ENCODE measurements around the gene LDHD.

LDHD gene

GRCh38 chr16:75116081-75116910 lies at the start of gene LDHD:
LDHD (minus strand) TSS chr16:75116780; CDS start chr16:75116720, 60 bp downstream.
- no peaks in the 10 kb centered on the region for H3K9me3 ChIP-seq (ENCODE audit: low read length)
- H3K4me1 ChIP-seq (ENCODE audit: insufficient read depth, low read length): peaks cover 17% of the 10 kb centered on the region
- no peaks in the 10 kb centered on the region for H3K36me3 ChIP-seq (ENCODE audit: insufficient read depth, low read length)
- peak within 1 kb of the TSS; percentile 44 for H3K9ac ChIP-seq (ENCODE audit: low read length)
- no peak within 1 kb of the TSS for H3K27ac ChIP-seq (ENCODE audit: low read depth, low read length)
- H3K27me3 ChIP-seq (ENCODE audit: control insufficient read depth in 1 of 2, insufficient read depth in 2 of 2, low read length in 2 of 2): peaks cover 0 to 6% of the 10 kb centered on the region in 2 donors
- H3K4me3 ChIP-seq (ENCODE audit: low read depth in 1 of 2, low read length in 2 of 2): peak within 1 kb of the TSS; percentile 2 to 66

GRCh38 chr16:75160386-75160785 lies 43.8 kb upstream of the LDHD start:
- Histone ChIP-seq H3K9ac (ENCODE audit: low read length) (no peak overlapping the region), H3K4me3 (ENCODE audit: low read depth in 1 of 2, low read length in 2 of 2) (no peak overlapping the region), H3K27me3 (ENCODE audit: control insufficient read depth in 1 of 2, insufficient read depth in 2 of 2, low read length in 2 of 2) (no peaks in the 10 kb centered on the region), H3K4me1 (ENCODE audit: insufficient read depth, low read length) (no peaks in the 10 kb centered on the region), H3K36me3 (ENCODE audit: insufficient read depth, low read length) (no peaks in the 10 kb centered on the region), H3K27ac (ENCODE audit: low read depth, low read length) (no peak overlapping the region), H3K9me3 (ENCODE audit: low read length) (no peaks in the 10 kb centered on the region)

GRCh38 chr16:75152635-75153034 lies 36.1 kb upstream of the LDHD start:
- Histone ChIP-seq H3K4me1 (ENCODE audit: insufficient read depth, low read length) (peaks cover 8% of the 10 kb centered on the region), H3K27me3 (ENCODE audit: control insufficient read depth in 1 of 2, insufficient read depth in 2 of 2, low read length in 2 of 2) (no peaks in the 10 kb centered on the region)

GRCh38 chr16:75151798-75152197 lies 35.2 kb upstream of the LDHD start:
- Histone ChIP-seq H3K27ac (ENCODE audit: low read depth, low read length) (no peak overlapping the region), H3K4me3 (ENCODE audit: low read depth in 1 of 2, low read length in 2 of 2) (no peak overlapping the region), H3K27me3 (ENCODE audit: control insufficient read depth in 1 of 2, insufficient read depth in 2 of 2, low read length in 2 of 2) (no peaks in the 10 kb centered on the region), H3K36me3 (ENCODE audit: insufficient read depth, low read length) (peaks cover 9% of the 10 kb centered on the region), H3K4me1 (ENCODE audit: insufficient read depth, low read length) (peaks cover 8% of the 10 kb centered on the region), H3K9me3 (ENCODE audit: low read length) (no peaks in the 10 kb centered on the region), H3K9ac (ENCODE audit: low read length) (no peak overlapping the region)

More at GRCh38 chr16:75152635-75153034, 36.1 kb upstream of the LDHD start:
- Histone ChIP-seq H3K9me3 (ENCODE audit: low read length) (no peaks in the 10 kb centered on the region), H3K36me3 (ENCODE audit: insufficient read depth, low read length) (peaks cover 9% of the 10 kb centered on the region), H3K9ac (ENCODE audit: low read length) (no peak overlapping the region), H3K27ac (ENCODE audit: low read depth, low read length) (no peak overlapping the region), H3K4me3 (ENCODE audit: low read depth in 1 of 2, low read length in 2 of 2) (no peak overlapping the region)

GRCh38 chr16:75148311-75149195 lies 32.0 kb upstream of the LDHD start, which contains the start of gene ZFP1:
ZFP1 (plus strand) TSS chr16:75148524; CDS start chr16:75152952, 4,428 bp downstream.
- H3K9ac ChIP-seq (ENCODE audit: low read length): peak within 1 kb of the TSS; percentile 39
- peak within 1 kb of the TSS; percentile 84 to 100 for H3K4me3 ChIP-seq (ENCODE audit: low read depth in 1 of 2, low read length in 2 of 2)
- H3K36me3 ChIP-seq (ENCODE audit: insufficient read depth, low read length): peaks cover 7% of the 10 kb centered on the region
- H3K27ac ChIP-seq (ENCODE audit: low read depth, low read length): peak within 1 kb of the TSS; percentile 100
- peaks cover 8% of the 10 kb centered on the region for H3K4me1 ChIP-seq (ENCODE audit: insufficient read depth, low read length)
- no peaks in the 10 kb centered on the region for H3K27me3 ChIP-seq (ENCODE audit: control insufficient read depth in 1 of 2, insufficient read depth in 2 of 2, low read length in 2 of 2)
- H3K9me3 ChIP-seq (ENCODE audit: low read length): no peaks in the 10 kb centered on the region

- Histone ChIP-seq H3K4me3 (ENCODE audit: low read depth in 1 of 2, low read length in 2 of 2) (peak overlapping the region in 1 of 2 donors; percentile 84), H3K9ac (ENCODE audit: low read length) (no peak overlapping the region), H3K4me1 (ENCODE audit: insufficient read depth, low read length) (peaks cover 8% of the 10 kb centered on the region), H3K27ac (ENCODE audit: low read depth, low read length) (no peak overlapping the region), H3K36me3 (ENCODE audit: insufficient read depth, low read length) (peaks cover under 1% of the 10 kb centered on the region), H3K27me3 (ENCODE audit: control insufficient read depth in 1 of 2, insufficient read depth in 2 of 2, low read length in 2 of 2) (no peaks in the 10 kb centered on the region), H3K9me3 (ENCODE audit: low read length) (no peaks in the 10 kb centered on the region)
These were observed 31.4 kb upstream of the LDHD start for GRCh38 chr16:75147968-75148310.

GRCh38 chr16:75143941-75144340 lies 27.4 kb upstream of the LDHD start:
- Histone ChIP-seq H3K36me3 (ENCODE audit: insufficient read depth, low read length) (no peaks in the 10 kb centered on the region), H3K27me3 (ENCODE audit: control insufficient read depth in 1 of 2, insufficient read depth in 2 of 2, low read length in 2 of 2) (no peaks in the 10 kb centered on the region), H3K4me3 (ENCODE audit: low read depth in 1 of 2, low read length in 2 of 2) (no peak overlapping the region), H3K27ac (ENCODE audit: low read depth, low read length) (no peak overlapping the region), H3K4me1 (ENCODE audit: insufficient read depth, low read length) (peaks cover 4% of the 10 kb centered on the region), H3K9me3 (ENCODE audit: low read length) (no peaks in the 10 kb centered on the region), H3K9ac (ENCODE audit: low read length) (no peak overlapping the region)

GRCh38 chr16:75139498-75139897 lies 22.9 kb upstream of the LDHD start:
- no peaks in the 10 kb centered on the region for H3K36me3 ChIP-seq (ENCODE audit: insufficient read depth, low read length)
- no peaks in the 10 kb centered on the region for H3K4me1 ChIP-seq (ENCODE audit: insufficient read depth, low read length)
- H3K9ac ChIP-seq (ENCODE audit: low read length): no peak overlapping the region
- no peak overlapping the region for H3K4me3 ChIP-seq (ENCODE audit: low read depth in 1 of 2, low read length in 2 of 2)
- H3K27me3 ChIP-seq (ENCODE audit: control insufficient read depth in 1 of 2, insufficient read depth in 2 of 2, low read length in 2 of 2): no peaks in the 10 kb centered on the region
- no peaks in the 10 kb centered on the region for H3K9me3 ChIP-seq (ENCODE audit: low read length)
- no peak overlapping the region for H3K27ac ChIP-seq (ENCODE audit: low read depth, low read length)

GRCh38 chr16:75138636-75139035 lies 22.1 kb upstream of the LDHD start:
- no peak overlapping the region for H3K27ac ChIP-seq (ENCODE audit: low read depth, low read length)
- H3K9me3 ChIP-seq (ENCODE audit: low read length): no peaks in the 10 kb centered on the region
- no peaks in the 10 kb centered on the region for H3K4me1 ChIP-seq (ENCODE audit: insufficient read depth, low read length)
- no peak overlapping the region for H3K9ac ChIP-seq (ENCODE audit: low read length)
- no peaks in the 10 kb centered on the region for H3K27me3 ChIP-seq (ENCODE audit: control insufficient read depth in 1 of 2, insufficient read depth in 2 of 2, low read length in 2 of 2)
- no peaks in the 10 kb centered on the region for H3K36me3 ChIP-seq (ENCODE audit: insufficient read depth, low read length)
- no peak overlapping the region for H3K4me3 ChIP-seq (ENCODE audit: low read depth in 1 of 2, low read length in 2 of 2)

GRCh38 chr16:75138233-75138632 lies 21.7 kb upstream of the LDHD start:
- H3K4me3 ChIP-seq (ENCODE audit: low read depth in 1 of 2, low read length in 2 of 2): no peak overlapping the region
- H3K9me3 ChIP-seq (ENCODE audit: low read length): no peaks in the 10 kb centered on the region
- H3K4me1 ChIP-seq (ENCODE audit: insufficient read depth, low read length): no peaks in the 10 kb centered on the region
- no peak overlapping the region for H3K9ac ChIP-seq (ENCODE audit: low read length)
- no peaks in the 10 kb centered on the region for H3K36me3 ChIP-seq (ENCODE audit: insufficient read depth, low read length)
- no peaks in the 10 kb centered on the region for H3K27me3 ChIP-seq (ENCODE audit: control insufficient read depth in 1 of 2, insufficient read depth in 2 of 2, low read length in 2 of 2)
- no peak overlapping the region for H3K27ac ChIP-seq (ENCODE audit: low read depth, low read length)

GRCh38 chr16:75131081-75131480 lies 14.5 kb upstream of the LDHD start:
- Histone ChIP-seq H3K27ac (ENCODE audit: low read depth, low read length) (no peak overlapping the region), H3K4me1 (ENCODE audit: insufficient read depth, low read length) (no peaks in the 10 kb centered on the region), H3K9me3 (ENCODE audit: low read length) (no peaks in the 10 kb centered on the region), H3K4me3 (ENCODE audit: low read depth in 1 of 2, low read length in 2 of 2) (no peak overlapping the region), H3K36me3 (ENCODE audit: insufficient read depth, low read length) (no peaks in the 10 kb centered on the region), H3K27me3 (ENCODE audit: control insufficient read depth in 1 of 2, insufficient read depth in 2 of 2, low read length in 2 of 2) (no peaks in the 10 kb centered on the region), H3K9ac (ENCODE audit: low read length) (no peak overlapping the region)

Measured in muscle layer of colon (tissue), 2 donors.